Activated CD4-positive, alpha-beta T cell treated with anti-CD3 and anti-CD28 coated beads, Interleukin-2, amount 50 U/mL, for 48 hours (primary cell): ENCODE data around the gene ZFP62.
"Not testable (repeated sequence)": the region's sequence is repeated elsewhere in the genome, so short reads cannot be mapped to it uniquely, and the experiment has no call there.

Experiments used
- DNase-seq, 2 experiments: peaks; one replicate each; pipeline ENCODE4 v3.0.0-alpha.2; 2020

ZFP62 gene

GRCh38 chr5:180860887-180861822 is at the start of gene ZFP62:
Gene ZFP62, minus strand, starts transcription at chr5:180861276. Its CDS starts 57 bp downstream, at chr5:180861219.
- DNase-seq, result peak; percentile 85 to 86

GRCh38 chr5:180910735-180911134 is 49.7 kb upstream of the ZFP62 start:
- DNase-seq, result no peak

GRCh38 chr5:180910182-180910581 is 49.1 kb upstream of the ZFP62 start:
- no peak for DNase-seq

GRCh38 chr5:180909782-180910181 is 48.7 kb upstream of the ZFP62 start:
- DNase-seq, result no peak

- DNase-seq, result no peak
These were observed 48.1 kb upstream of the ZFP62 start for GRCh38 chr5:180908998-180909731.

GRCh38 chr5:180908400-180908799 is 47.3 kb upstream of the ZFP62 start:
- no peak for DNase-seq

- no peak for DNase-seq
These were observed 40.4 kb upstream of the ZFP62 start for GRCh38 chr5:180901319-180902009.

GRCh38 chr5:180900178-180900577 is 39.1 kb upstream of the ZFP62 start:
- DNase-seq, result no peak

- DNase-seq, result no peak
These were observed 37.7 kb upstream of the ZFP62 start, which contains the start of gene BTNL8 for GRCh38 chr5:180898621-180899246. Gene BTNL8, plus strand, starts transcription at chr5:180899159. Its CDS starts 152 bp downstream, at chr5:180899311.

GRCh38 chr5:180895330-180895729 is 34.3 kb upstream of the ZFP62 start:
- DNase-seq, result not testable (repeated sequence)

GRCh38 chr5:180889381-180889780 is 28.3 kb upstream of the ZFP62 start:
- DNase-seq, result no peak

- DNase-seq, result not testable (repeated sequence)
These were observed 24.9 kb upstream of the ZFP62 start for GRCh38 chr5:180885845-180886529.

GRCh38 chr5:180875860-180876426 is 14.9 kb upstream of the ZFP62 start:
- no peak for DNase-seq

GRCh38 chr5:180874804-180875582 is 13.9 kb upstream of the ZFP62 start:
- DNase-seq, result no peak

GRCh38 chr5:180873615-180874520 is 12.8 kb upstream of the ZFP62 start:
- peak; percentile 5 to 9 for DNase-seq

- DNase-seq, result no peak
These were observed 11.3 kb upstream of the ZFP62 start for GRCh38 chr5:180872419-180872818.

- DNase-seq, result no peak
These were observed 9.4 kb upstream of the ZFP62 start for GRCh38 chr5:180870276-180871068.

GRCh38 chr5:180869587-180869986 is 8.5 kb upstream of the ZFP62 start:
- DNase-seq, result no peak

- peak; percentile 85 to 88 for DNase-seq
These were observed 7.9 kb upstream of the ZFP62 start for GRCh38 chr5:180868960-180869359.
